SK-N-SH treated with all-trans-retinoic acid at 6 μM for 48 hours (cell line): ENCODE data around the gene RREB1.
"Not testable (repeated sequence)": the region's sequence is repeated elsewhere in the genome, so short reads cannot be mapped to it uniquely, and the experiment has no call there.

Experiments
- ATAC-seq: fragments of 200-7000 bp; cut with Tn5 transposase; 3 replicates; pipeline ENCODE4 v1.9.1; 2020; ENCODE audit warnings: mild to moderate bottlenecking, moderate library complexity
- ARNTL ChIP-seq: fragments of 450-650 bp; formaldehyde crosslinking; IDR thresholded peaks from 2 replicates; pipeline ENCODE4 v1.5.0; 2020; ENCODE audit warnings: low read depth, mild to moderate bottlenecking, moderate library complexity, borderline replicate concordance
- BACH2 ChIP-seq: fragments of 250-450 bp; sonication (Bioruptor Pico); IDR thresholded peaks from 2 replicates; pipeline ENCODE4 v1.9.0; 2021; ENCODE audit warnings: mild to moderate bottlenecking, borderline replicate concordance
- CSDC2 ChIP-seq: fragments of 250-450 bp; sonication (Bioruptor Pico); IDR thresholded peaks from 2 replicates; pipeline ENCODE4 v1.5.0; 2020; ENCODE audit warnings: mild to moderate bottlenecking, moderate library complexity
- ESRRG ChIP-seq: fragments of 250-450 bp; sonication (Bioruptor Pico); IDR thresholded peaks from 2 replicates; pipeline ENCODE4 v1.6.1; 2021; ENCODE audit warnings: mild to moderate bottlenecking
- GLIS3 ChIP-seq: fragments of 250-450 bp; sonication (Bioruptor Pico); IDR thresholded peaks from 2 replicates; pipeline ENCODE4 v1.5.0; 2020; ENCODE audit warnings: mild to moderate bottlenecking, moderate library complexity
- ISL1 ChIP-seq: fragments of 250-450 bp; sonication (Bioruptor Pico); IDR thresholded peaks from 2 replicates; pipeline ENCODE4 v2.1.2; 2022; ENCODE audit warnings: mild to moderate bottlenecking, moderate library complexity
- OSR1 ChIP-seq: fragments of 250-450 bp; sonication (Bioruptor Pico); IDR thresholded peaks from 2 replicates; pipeline ENCODE4 v1.8.0; 2022; ENCODE audit warnings: moderate library complexity, mild to moderate bottlenecking, inconsistent platforms
- PPARA ChIP-seq: fragments of 250-450 bp; sonication (Bioruptor Pico); IDR thresholded peaks from 2 replicates; pipeline ENCODE4 v1.5.0; 2020; ENCODE audit warnings: mild to moderate bottlenecking, borderline replicate concordance
- RARB ChIP-seq: fragments of 250-450 bp; sonication (Bioruptor Pico); IDR thresholded peaks from 2 replicates; pipeline ENCODE4 v1.8.0; 2021; ENCODE audit warnings: mild to moderate bottlenecking, moderate library complexity
- SNAI2 ChIP-seq: fragments of 250-450 bp; sonication (Bioruptor Pico); IDR thresholded peaks from 2 replicates; pipeline ENCODE4 v1.5.0; 2020; ENCODE audit warnings: mild to moderate bottlenecking, moderate library complexity
- TCF4 ChIP-seq: fragments of 250-450 bp; sonication (Bioruptor Pico); IDR thresholded peaks from 2 replicates; pipeline ENCODE4 v1.8.0; 2021; ENCODE audit warnings: mild to moderate bottlenecking, moderate library complexity, borderline replicate concordance
- TOX ChIP-seq: fragments of 250-450 bp; sonication (Bioruptor Pico); IDR thresholded peaks from 2 replicates; pipeline ENCODE4 v1.8.0; 2021; ENCODE audit warnings: mild to moderate bottlenecking, moderate library complexity, borderline replicate concordance
- ZC3H10 ChIP-seq: fragments of 250-450 bp; sonication (Bioruptor Pico); IDR thresholded peaks from 2 replicates; pipeline ENCODE4 v1.5.1; 2021; ENCODE audit warnings: mild to moderate bottlenecking, moderate library complexity
- ZFP3 ChIP-seq: fragments of 250-450 bp; sonication (Bioruptor Pico); IDR thresholded peaks from 2 replicates; pipeline ENCODE4 v1.5.0; 2020; ENCODE audit warnings: mild to moderate bottlenecking, moderate library complexity
- ZNF565 ChIP-seq: fragments of 450-650 bp; formaldehyde crosslinking; conservative IDR thresholded peaks from 2 replicates; pipeline ENCODE4 v1.5.0; 2020; ENCODE audit warnings: low read depth, mild to moderate bottlenecking, moderate library complexity
- ZNF70 ChIP-seq: fragments of 450-650 bp; formaldehyde crosslinking; IDR thresholded peaks from 2 replicates; pipeline ENCODE4 v1.5.0; 2020; ENCODE audit warnings: mild to moderate bottlenecking, moderate library complexity
- TF ChIP-seq, protein P1 (sequence below): fragments of 250-450 bp; sonication (Bioruptor Pico); IDR thresholded peaks from 2 replicates; pipeline ENCODE4 v1.5.1; 2020; ENCODE audit warnings: low read depth, mild to moderate bottlenecking, moderate library complexity
- TF ChIP-seq, protein P2 (sequence below): fragments of 250-450 bp; sonication (Bioruptor Pico); IDR thresholded peaks from 2 replicates; pipeline ENCODE4 v1.8.0; 2020; ENCODE audit warnings: mild to moderate bottlenecking, moderate library complexity, borderline replicate concordance
- TF ChIP-seq, protein P3 (sequence below): fragments of 250-450 bp; sonication (Bioruptor Pico); IDR thresholded peaks from 2 replicates; pipeline ENCODE4 v1.5.0; 2020; ENCODE audit warnings: mild to moderate bottlenecking, moderate library complexity
- TF ChIP-seq, protein P4 (sequence below): fragments of 250-450 bp; sonication (Bioruptor Pico); IDR thresholded peaks from 2 replicates; pipeline ENCODE4 v1.5.1; 2021; ENCODE audit warnings: mild to moderate bottlenecking, moderate library complexity
- TF ChIP-seq, protein P5 (sequence below): fragments of 250-450 bp; sonication (Bioruptor Pico); IDR thresholded peaks from 2 replicates; pipeline ENCODE4 v1.8.0; 2021; ENCODE audit warnings: low read depth, mild to moderate bottlenecking, moderate library complexity, borderline replicate concordance

The RREB1 gene

DNA sequence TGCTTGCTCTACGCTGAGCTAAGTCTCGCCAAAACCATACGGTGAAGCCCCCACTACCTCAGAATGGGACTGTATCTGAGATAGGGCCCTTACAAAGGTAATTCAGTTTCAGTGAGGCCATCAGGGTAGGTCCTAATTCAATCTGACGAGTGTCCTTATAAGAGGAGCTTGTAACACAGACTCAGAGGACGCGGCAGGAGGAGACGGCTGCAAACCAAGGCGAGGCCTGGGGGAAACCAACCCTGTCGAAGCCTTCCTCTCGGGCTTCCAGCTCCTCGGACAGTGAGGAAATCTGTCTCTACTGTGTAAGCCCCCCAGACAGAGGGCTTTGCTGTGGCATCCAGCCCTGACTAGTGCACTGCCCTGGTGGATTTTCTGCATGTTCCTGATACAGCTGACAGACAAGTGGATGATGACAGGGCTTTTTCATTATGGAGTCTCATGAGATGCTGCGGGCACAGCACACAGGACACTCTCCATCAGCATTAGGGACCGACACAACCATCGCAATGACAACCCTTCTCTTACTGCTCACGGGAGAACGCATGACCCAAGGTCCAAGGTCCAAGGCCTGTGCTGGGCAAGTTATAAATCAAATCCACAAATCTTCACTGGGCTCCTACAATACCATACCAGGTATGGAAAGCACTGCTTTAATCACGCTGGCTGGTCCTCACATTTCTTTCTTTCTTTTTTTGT is 157.1 kb downstream of the RREB1 start:
- no peak for TF ChIP-seq BACH2 (CRISPR knock-in tag)
- TF ChIP-seq, protein P1, sequence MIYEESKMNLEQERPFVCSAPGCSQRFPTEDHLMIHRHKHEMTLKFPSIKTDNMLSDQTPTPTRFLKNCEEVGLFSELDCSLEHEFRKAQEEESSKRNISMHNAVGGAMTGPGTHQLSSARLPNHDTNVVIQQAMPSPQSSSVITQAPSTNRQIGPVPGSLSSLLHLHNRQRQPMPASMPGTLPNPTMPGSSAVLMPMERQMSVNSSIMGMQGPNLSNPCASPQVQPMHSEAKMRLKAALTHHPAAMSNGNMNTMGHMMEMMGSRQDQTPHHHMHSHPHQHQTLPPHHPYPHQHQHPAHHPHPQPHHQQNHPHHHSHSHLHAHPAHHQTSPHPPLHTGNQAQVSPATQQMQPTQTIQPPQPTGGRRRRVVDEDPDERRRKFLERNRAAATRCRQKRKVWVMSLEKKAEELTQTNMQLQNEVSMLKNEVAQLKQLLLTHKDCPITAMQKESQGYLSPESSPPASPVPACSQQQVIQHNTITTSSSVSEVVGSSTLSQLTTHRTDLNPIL (CRISPR knock-in tag) = no peak
- TF ChIP-seq SNAI2 (CRISPR knock-in tag) = no peak
- no peak for TF ChIP-seq RARB (CRISPR knock-in tag)
- TF ChIP-seq, protein P2, sequence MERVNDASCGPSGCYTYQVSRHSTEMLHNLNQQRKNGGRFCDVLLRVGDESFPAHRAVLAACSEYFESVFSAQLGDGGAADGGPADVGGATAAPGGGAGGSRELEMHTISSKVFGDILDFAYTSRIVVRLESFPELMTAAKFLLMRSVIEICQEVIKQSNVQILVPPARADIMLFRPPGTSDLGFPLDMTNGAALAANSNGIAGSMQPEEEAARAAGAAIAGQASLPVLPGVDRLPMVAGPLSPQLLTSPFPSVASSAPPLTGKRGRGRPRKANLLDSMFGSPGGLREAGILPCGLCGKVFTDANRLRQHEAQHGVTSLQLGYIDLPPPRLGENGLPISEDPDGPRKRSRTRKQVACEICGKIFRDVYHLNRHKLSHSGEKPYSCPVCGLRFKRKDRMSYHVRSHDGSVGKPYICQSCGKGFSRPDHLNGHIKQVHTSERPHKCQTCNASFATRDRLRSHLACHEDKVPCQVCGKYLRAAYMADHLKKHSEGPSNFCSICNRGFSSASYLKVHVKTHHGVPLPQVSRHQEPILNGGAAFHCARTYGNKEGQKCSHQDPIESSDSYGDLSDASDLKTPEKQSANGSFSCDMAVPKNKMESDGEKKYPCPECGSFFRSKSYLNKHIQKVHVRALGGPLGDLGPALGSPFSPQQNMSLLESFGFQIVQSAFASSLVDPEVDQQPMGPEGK (CRISPR knock-in tag) = no peak
- no peak for TF ChIP-seq GLIS3 (CRISPR knock-in tag)
- TF ChIP-seq OSR1 (CRISPR knock-in tag) = no peak
- TF ChIP-seq, protein P3, sequence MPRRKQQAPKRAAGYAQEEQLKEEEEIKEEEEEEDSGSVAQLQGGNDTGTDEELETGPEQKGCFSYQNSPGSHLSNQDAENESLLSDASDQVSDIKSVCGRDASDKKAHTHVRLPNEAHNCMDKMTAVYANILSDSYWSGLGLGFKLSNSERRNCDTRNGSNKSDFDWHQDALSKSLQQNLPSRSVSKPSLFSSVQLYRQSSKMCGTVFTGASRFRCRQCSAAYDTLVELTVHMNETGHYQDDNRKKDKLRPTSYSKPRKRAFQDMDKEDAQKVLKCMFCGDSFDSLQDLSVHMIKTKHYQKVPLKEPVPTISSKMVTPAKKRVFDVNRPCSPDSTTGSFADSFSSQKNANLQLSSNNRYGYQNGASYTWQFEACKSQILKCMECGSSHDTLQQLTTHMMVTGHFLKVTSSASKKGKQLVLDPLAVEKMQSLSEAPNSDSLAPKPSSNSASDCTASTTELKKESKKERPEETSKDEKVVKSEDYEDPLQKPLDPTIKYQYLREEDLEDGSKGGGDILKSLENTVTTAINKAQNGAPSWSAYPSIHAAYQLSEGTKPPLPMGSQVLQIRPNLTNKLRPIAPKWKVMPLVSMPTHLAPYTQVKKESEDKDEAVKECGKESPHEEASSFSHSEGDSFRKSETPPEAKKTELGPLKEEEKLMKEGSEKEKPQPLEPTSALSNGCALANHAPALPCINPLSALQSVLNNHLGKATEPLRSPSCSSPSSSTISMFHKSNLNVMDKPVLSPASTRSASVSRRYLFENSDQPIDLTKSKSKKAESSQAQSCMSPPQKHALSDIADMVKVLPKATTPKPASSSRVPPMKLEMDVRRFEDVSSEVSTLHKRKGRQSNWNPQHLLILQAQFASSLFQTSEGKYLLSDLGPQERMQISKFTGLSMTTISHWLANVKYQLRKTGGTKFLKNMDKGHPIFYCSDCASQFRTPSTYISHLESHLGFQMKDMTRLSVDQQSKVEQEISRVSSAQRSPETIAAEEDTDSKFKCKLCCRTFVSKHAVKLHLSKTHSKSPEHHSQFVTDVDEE = no peak
- no peak for TF ChIP-seq PPARA (CRISPR knock-in tag)
- TF ChIP-seq TOX = no peak
- TF ChIP-seq CSDC2 (CRISPR knock-in tag) = no peak
- TF ChIP-seq ZC3H10 (CRISPR knock-in tag) = no peak
- no peak for TF ChIP-seq ESRRG
- TF ChIP-seq, protein P4, sequence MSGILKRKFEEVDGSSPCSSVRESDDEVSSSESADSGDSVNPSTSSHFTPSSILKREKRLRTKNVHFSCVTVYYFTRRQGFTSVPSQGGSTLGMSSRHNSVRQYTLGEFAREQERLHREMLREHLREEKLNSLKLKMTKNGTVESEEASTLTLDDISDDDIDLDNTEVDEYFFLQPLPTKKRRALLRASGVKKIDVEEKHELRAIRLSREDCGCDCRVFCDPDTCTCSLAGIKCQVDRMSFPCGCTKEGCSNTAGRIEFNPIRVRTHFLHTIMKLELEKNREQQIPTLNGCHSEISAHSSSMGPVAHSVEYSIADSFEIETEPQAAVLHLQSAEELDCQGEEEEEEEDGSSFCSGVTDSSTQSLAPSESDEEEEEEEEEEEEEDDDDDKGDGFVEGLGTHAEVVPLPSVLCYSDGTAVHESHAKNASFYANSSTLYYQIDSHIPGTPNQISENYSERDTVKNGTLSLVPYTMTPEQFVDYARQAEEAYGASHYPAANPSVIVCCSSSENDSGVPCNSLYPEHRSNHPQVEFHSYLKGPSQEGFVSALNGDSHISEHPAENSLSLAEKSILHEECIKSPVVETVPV (CRISPR knock-in tag) = no peak
- TF ChIP-seq ZNF70 = no peak
- no peak for TF ChIP-seq ZFP3
- no peak for TF ChIP-seq ARNTL
- TF ChIP-seq, protein P5, sequence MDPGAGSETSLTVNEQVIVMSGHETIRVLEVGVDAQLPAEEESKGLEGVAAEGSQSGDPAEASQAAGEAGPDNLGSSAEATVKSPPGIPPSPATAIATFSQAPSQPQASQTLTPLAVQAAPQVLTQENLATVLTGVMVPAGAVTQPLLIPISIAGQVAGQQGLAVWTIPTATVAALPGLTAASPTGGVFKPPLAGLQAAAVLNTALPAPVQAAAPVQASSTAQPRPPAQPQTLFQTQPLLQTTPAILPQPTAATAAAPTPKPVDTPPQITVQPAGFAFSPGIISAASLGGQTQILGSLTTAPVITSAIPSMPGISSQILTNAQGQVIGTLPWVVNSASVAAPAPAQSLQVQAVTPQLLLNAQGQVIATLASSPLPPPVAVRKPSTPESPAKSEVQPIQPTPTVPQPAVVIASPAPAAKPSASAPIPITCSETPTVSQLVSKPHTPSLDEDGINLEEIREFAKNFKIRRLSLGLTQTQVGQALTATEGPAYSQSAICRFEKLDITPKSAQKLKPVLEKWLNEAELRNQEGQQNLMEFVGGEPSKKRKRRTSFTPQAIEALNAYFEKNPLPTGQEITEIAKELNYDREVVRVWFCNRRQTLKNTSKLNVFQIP (CRISPR knock-in tag) = no peak
- no peak for TF ChIP-seq TCF4
- no peak for TF ChIP-seq ZNF565 (CRISPR knock-in tag)
- no peak for ATAC-seq

DNA sequence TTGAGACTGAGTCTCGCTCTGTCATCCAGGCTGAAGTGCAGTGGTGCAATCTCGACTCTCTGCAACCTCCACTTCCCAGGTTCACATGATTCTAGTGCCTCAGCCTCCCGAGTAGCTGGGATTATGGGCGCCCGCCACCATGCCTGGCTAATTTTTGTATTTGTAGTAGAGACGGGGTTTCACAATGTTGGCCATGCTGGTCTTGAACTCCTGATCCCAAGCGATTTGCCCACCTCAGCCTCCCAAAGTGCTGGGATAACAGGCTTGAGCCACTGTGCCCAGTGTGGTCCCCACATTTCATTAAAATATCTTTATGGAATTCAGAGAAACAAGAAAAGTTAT is 157.6 kb downstream of the RREB1 start:
- ATAC-seq = not testable (repeated sequence)

DNA sequence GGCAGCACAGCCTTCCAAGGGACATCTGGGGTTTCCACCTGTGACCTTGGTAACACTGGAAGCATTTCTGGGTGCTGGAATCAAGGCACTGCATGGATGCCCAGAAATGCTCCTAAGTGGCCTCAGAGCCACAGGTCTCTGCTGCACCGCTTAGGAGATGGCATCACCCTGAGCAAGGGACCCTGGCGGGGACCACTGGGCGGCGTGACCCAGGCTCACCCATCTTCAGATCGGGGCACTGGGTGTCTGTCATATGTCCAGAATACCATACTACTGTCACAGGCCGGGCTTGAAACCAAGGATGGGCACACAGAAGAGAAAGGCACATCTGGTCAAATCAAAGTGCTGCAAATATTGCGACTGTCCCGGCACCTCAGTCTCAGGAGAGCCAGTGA is 159.3 kb downstream of the RREB1 start:
- no peak for ATAC-seq
- TF ChIP-seq BACH2 (CRISPR knock-in tag) = no peak
- TF ChIP-seq ZC3H10 (CRISPR knock-in tag) = no peak

DNA sequence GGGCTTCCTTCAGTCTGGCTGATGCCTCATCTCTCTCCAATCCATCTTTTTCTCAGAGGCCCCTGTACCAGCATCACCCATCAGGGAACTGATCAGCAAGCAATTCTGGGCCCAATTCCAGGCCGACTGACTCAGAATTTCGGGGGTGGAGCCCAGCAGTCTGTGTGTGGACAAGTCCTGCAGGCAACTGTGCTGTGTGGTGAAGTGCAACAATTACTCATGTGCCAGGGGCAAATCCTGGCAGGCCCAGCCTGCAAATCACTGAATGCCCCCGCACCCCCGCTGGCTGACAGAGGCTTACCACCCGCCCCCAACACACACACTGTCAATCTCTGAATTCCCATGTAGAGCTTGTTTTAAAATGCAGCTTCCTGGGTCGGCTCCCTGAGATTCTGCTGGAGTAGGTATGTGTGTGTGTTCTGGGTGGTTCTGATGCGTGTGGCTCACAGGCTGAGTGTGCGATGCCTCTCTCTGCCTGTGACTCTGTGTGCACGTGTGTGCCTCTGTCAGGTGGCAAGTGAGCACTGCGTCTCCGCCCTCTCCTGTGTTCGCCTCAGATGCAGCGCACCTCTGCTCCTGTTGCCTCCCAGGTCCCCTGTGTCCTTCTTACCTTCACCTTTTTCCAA is 159.8 kb downstream of the RREB1 start:
- peak; percentile 97 for ATAC-seq
- no peak for TF ChIP-seq ISL1 (CRISPR knock-in tag)
- TF ChIP-seq, protein P3 = no peak
- TF ChIP-seq ESRRG = no peak
- TF ChIP-seq TCF4 = no peak
- TF ChIP-seq, protein P1 (CRISPR knock-in tag) = no peak
- no peak for TF ChIP-seq BACH2 (CRISPR knock-in tag)
- TF ChIP-seq, protein P4 (CRISPR knock-in tag) = no peak
